Measurements from ENCODE around the gene PAF1. TPM values are rescaled to one million over a fixed set of nuclear protein-coding genes. Genes with fewer than 3 reads are reported as not detected.
"Not testable (repeated sequence)": the region's sequence is repeated elsewhere in the genome, so short reads cannot be mapped to it uniquely, and the experiment has no call there.

PAF1 gene
- total RNA-seq, 1 donor from 2014 or later = 63.4 TPM

- no peak for DNase-seq (ENCODE audit: low read depth)
- H3K4me3 ChIP-seq (ENCODE audit: low read depth, low read length) = no peak overlapping the region
- no peak for TF ChIP-seq CTCF (conservative IDR thresholded peaks at IDR 0.05; ENCODE audit: low read depth, low read length)
These were observed 10.1 kb downstream of the PAF1 start for GRCh38 chr19:39380521-39381502.

- H3K4me3 ChIP-seq (ENCODE audit: low read depth, low read length) = no peak overlapping the region
- no peak for DNase-seq (ENCODE audit: low read depth)
- no peak for TF ChIP-seq CTCF (conservative IDR thresholded peaks at IDR 0.05; ENCODE audit: low read depth, low read length)
These were observed 11.0 kb downstream of the PAF1 start for GRCh38 chr19:39379865-39380396.

- H3K4me3 ChIP-seq (ENCODE audit: low read depth, low read length); DNase-seq (ENCODE audit: low read depth): not testable (repeated sequence)
These were observed 11.5 kb downstream of the PAF1 start for GRCh38 chr19:39379366-39379765.

- no peak overlapping the region for H3K4me3 ChIP-seq (ENCODE audit: low read depth, low read length)
- no peak for DNase-seq (ENCODE audit: low read depth)
- TF ChIP-seq CTCF (conservative IDR thresholded peaks at IDR 0.05; ENCODE audit: low read depth, low read length) = no peak
These were observed 13.2 kb downstream of the PAF1 start for GRCh38 chr19:39377373-39378362.

GRCh38 chr19:39375929-39376328 is 15.0 kb downstream of the PAF1 start:
- H3K4me3 ChIP-seq (ENCODE audit: low read depth, low read length) = no peak overlapping the region
- no peak for DNase-seq (ENCODE audit: low read depth)
- no peak for TF ChIP-seq CTCF (conservative IDR thresholded peaks at IDR 0.05; ENCODE audit: low read depth, low read length)

GRCh38 chr19:39372941-39373340 is 18.0 kb downstream of the PAF1 start:
- no peak for TF ChIP-seq CTCF (conservative IDR thresholded peaks at IDR 0.05; ENCODE audit: low read depth, low read length)
- no peak overlapping the region for H3K4me3 ChIP-seq (ENCODE audit: low read depth, low read length)
- no peak for DNase-seq (ENCODE audit: low read depth)

Measured in epithelial cell of proximal tubule (primary cell).